WERI-Rb-1 (cell line): Measurements from ENCODE around the gene FDX1.

Source experiments
- DNase-seq: peaks from one replicate; pipeline ENCODE4 v3.0.0-alpha.2; 2020
- H3K27ac ChIP-seq: fragments of 250-450 bp; sonication (Bioruptor Pico); 2 replicates; pipeline ENCODE4 v1.5.1; 2020; ENCODE audit warnings: mild to moderate bottlenecking, moderate library complexity
- H3K27me3 ChIP-seq: fragments of 250-450 bp; sonication (Bioruptor Pico); 2 replicates; pipeline ENCODE4 v1.5.1; 2021; ENCODE audit warnings: mild to moderate bottlenecking, low read depth, moderate library complexity; ENCODE audit not compliant: insufficient read depth, severe bottlenecking
- H3K36me3 ChIP-seq: fragments of 250-450 bp; sonication (Bioruptor Pico); 2 replicates; pipeline ENCODE4 v1.5.1; 2020; ENCODE audit warnings: mild to moderate bottlenecking, moderate library complexity
- H3K4me3 ChIP-seq: 2 replicates; pipeline ENCODE4 v1.5.1; 2011; ENCODE audit warnings: low read depth, mild to moderate bottlenecking, control low read depth, low read length
- H3K9me3 ChIP-seq: fragments of 250-450 bp; sonication (Bioruptor Pico); 2 replicates; pipeline ENCODE4 v1.5.1; 2021; ENCODE audit warnings: mild to moderate bottlenecking, moderate library complexity; ENCODE audit not compliant: severe bottlenecking
- TF ChIP-seq, protein P1 (sequence below): IDR thresholded peaks from 2 replicates; pipeline ENCODE4 v1.5.1; 2011; ENCODE audit warnings: low read depth, mild to moderate bottlenecking, control low read depth, inconsistent platforms, low read length

Gene FDX1

DNA sequence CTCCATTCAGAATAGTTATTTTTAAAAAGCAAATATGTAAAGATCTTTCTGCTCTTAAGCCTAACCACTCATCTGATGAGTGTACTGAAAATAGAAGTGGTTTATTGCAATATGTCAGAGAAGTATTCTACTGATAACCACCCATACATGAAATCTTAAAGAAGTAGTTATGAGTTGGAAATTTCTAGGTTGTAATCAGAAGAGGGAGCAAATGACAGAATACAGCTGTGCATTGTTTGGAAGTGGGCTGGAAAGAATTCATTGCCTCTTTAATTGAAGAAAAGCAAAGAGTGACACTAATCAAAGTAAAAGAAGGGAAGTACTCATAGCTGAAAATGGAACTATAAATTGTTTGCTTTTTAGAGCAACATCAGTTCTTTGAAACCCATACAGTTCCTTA is 39.4 kb downstream of the FDX1 start:
- TF ChIP-seq, protein P1, sequence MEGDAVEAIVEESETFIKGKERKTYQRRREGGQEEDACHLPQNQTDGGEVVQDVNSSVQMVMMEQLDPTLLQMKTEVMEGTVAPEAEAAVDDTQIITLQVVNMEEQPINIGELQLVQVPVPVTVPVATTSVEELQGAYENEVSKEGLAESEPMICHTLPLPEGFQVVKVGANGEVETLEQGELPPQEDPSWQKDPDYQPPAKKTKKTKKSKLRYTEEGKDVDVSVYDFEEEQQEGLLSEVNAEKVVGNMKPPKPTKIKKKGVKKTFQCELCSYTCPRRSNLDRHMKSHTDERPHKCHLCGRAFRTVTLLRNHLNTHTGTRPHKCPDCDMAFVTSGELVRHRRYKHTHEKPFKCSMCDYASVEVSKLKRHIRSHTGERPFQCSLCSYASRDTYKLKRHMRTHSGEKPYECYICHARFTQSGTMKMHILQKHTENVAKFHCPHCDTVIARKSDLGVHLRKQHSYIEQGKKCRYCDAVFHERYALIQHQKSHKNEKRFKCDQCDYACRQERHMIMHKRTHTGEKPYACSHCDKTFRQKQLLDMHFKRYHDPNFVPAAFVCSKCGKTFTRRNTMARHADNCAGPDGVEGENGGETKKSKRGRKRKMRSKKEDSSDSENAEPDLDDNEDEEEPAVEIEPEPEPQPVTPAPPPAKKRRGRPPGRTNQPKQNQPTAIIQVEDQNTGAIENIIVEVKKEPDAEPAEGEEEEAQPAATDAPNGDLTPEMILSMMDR, result no peak
- H3K36me3 ChIP-seq, result no peaks in the 10 kb centered on the region

DNA sequence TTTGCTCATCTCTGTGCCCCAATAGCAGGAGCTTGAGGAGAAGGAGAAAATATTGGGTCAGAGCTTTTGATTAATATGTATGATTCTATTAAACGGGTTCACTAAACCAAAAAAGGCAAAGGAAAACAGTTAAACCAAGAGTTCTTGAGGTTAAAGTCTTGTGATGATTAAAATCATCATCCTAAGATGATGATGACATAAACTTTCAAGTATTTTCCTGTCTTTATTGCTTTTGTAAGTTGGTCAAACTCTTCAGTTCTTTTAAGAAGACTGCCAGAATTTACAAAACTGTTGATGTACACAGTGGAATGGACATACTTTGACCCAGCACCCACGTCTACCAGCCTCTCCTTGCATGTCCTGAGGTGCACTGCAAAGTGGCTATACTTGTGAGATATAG is 41.0 kb downstream of the FDX1 start:
- no peak for DNase-seq
- H3K9me3 ChIP-seq, result no peaks in the 10 kb centered on the region
- H3K36me3 ChIP-seq, result no peaks in the 10 kb centered on the region
- H3K27ac ChIP-seq, result no peak overlapping the region
- TF ChIP-seq, protein P1, result no peak
- H3K4me3 ChIP-seq, result no peak overlapping the region
- no peaks in the 10 kb centered on the region for H3K27me3 ChIP-seq

More for the DNA sequence above, 39.4 kb downstream of the FDX1 start:
- Histone ChIP-seq H3K9me3 (no peaks in the 10 kb centered on the region), H3K27me3 (no peaks in the 10 kb centered on the region), H3K4me3 (no peak overlapping the region), H3K27ac (no peak overlapping the region)
- DNase-seq, result no peak

DNA sequence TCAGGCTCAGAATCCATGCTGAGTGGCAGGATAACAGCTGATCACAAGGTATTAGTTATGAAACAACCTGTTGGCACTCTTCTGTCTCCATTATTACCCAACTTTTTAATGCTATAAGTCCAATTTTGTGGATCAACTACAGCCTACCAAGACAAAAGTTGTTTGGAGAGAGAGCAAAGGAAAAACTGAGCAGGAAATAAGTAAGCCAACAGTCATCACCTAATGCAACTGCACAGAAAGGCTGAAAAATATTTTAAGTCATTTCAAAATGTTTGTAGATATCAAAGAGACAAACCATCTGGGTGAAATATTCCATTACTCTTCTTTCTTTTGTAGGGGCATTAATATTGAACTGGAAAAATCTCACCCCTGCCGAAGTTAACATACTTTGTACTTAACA is 41.6 kb downstream of the FDX1 start:
- H3K9me3 ChIP-seq, result no peaks in the 10 kb centered on the region
- DNase-seq, result no peak
- H3K4me3 ChIP-seq, result no peak overlapping the region
- no peaks in the 10 kb centered on the region for H3K36me3 ChIP-seq
- no peaks in the 10 kb centered on the region for H3K27me3 ChIP-seq
- no peak overlapping the region for H3K27ac ChIP-seq
- TF ChIP-seq, protein P1, result no peak

DNA sequence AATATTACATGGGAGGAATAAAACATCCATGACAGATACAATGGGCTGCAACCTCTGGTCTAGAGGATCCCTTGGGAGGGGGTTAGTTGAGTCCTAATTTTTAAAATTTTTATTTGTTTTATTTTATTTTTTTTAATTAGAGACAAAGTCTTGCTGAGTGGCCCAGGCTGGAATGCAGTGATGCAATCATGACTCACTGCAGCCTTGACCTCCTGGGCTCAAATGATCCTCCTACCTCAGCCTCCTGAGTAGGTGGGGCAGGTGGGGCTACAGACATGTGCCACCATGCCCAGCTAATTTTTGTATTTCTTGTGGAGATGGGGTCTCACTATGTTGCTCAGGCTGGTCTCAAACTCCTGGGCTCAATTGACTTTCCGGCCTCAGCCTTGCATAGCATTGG is 43.1 kb downstream of the FDX1 start:
- Histone ChIP-seq H3K27me3 (no peaks in the 10 kb centered on the region), H3K36me3 (no peaks in the 10 kb centered on the region), H3K4me3 (no peak overlapping the region), H3K27ac (no peak overlapping the region), H3K9me3 (no peaks in the 10 kb centered on the region)
- TF ChIP-seq, protein P1, result no peak
- DNase-seq, result no peak

DNA sequence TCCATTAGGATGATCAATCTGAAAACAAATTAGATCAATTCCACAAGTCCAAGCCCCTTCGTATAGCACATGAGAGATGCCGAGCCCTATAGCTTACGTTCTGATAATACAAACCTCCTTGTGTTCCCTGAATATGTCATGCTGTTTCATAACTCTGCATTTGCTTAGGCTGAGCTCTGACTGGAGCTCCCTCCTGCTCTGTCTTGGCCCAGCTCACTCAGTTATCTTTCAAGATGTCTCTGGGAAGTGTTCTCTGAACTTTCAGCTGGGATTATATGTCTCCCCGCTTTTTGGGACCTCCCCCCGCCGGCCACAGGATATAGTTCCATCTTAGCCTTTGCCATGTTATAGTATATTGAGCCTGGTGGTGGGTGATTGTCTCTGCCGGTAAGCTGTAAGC is 44.0 kb downstream of the FDX1 start:
- TF ChIP-seq, protein P1, result no peak
- H3K9me3 ChIP-seq, result no peaks in the 10 kb centered on the region
- H3K27me3 ChIP-seq, result no peaks in the 10 kb centered on the region
- no peaks in the 10 kb centered on the region for H3K36me3 ChIP-seq
- peak; percentile 14 for DNase-seq
- no peak overlapping the region for H3K27ac ChIP-seq
- no peak overlapping the region for H3K4me3 ChIP-seq

DNA sequence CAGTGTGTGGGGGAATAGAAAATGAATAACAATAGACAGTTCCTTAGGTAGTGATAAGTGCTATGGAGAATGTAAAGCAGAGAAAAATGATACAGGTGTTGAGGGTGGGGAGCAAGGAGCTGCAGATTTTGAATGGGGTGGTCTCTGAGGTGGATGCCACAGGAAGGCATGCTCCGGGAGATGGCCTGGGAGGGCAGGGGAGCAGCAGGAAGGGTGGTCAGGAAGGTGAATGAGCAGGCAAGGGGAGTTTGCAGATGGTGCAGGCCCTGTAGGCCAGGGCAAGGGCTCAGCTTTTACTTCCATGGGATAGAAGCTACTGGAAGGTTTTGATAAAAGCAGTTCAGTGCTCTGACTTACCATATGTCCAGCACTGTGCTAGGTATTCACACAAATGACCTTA is 44.8 kb downstream of the FDX1 start:
- H3K4me3 ChIP-seq, result no peak overlapping the region
- H3K36me3 ChIP-seq, result no peaks in the 10 kb centered on the region
- H3K27me3 ChIP-seq, result no peaks in the 10 kb centered on the region
- H3K9me3 ChIP-seq, result no peaks in the 10 kb centered on the region
- TF ChIP-seq, protein P1, result no peak
- DNase-seq, result no peak
- H3K27ac ChIP-seq, result no peak overlapping the region
